Measurements from ENCODE around the gene SLC5A5.

The SLC5A5 gene

GRCh38 chr19:17860331-17860992 is 11.3 kb upstream of the SLC5A5 start:
- TF ChIP-seq POLR2A (IDR thresholded peaks at IDR 0.05; ENCODE audit: low read depth, low read length), result no peak
- no peak for DNase-seq (ENCODE audit: insufficient read length, low spot score)
- no peak for FAIRE-seq

GRCh38 chr19:17860993-17861360 is 10.8 kb upstream of the SLC5A5 start:
- TF ChIP-seq POLR2A (IDR thresholded peaks at IDR 0.05; ENCODE audit: low read depth, low read length), result no peak
- FAIRE-seq, result no peak
- DNase-seq (ENCODE audit: insufficient read length, low spot score), result no peak

DNA sequence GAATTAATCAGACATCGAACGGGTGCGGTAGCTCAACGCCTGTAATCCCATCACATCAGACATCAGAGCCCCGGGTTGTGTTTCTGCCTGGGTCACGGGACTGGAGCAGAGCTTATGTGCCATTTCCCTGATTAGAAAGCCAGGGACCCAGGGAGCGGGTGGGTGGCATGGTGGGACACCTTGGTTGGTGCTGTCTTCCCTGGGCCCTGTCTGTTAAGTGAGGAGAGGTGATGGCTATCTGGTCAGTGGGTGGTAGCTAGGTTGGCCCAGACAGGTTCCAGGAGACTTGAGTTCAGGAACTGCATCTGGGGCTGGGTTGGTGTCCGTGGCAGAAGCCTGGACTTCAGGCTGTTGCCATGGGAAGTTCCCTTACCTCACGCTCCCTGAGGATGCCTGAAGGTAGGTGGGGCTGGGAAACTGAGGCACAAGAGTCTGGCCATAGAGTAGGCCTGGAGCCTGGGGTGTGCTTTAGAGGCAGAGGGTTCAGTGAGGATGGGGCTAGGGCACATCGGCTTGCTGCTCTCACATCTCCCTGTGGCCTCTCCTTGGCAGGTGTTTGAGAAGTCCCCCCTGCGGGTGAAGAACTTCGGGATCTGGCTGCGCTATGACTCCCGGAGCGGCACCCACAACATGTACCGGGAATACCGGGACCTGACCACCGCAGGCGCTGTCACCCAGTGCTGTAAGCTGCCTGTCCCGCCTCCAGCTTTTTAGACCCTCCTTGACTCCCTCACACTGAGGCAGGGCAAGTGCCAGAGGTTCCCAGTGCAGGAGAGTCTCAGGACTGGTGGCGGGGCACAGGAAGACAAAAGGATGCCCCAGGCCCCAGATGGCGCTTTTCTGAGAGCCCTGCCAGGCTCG is 10.0 kb upstream of the SLC5A5 start:
- TF ChIP-seq POLR2A (IDR thresholded peaks at IDR 0.05; ENCODE audit: low read depth, low read length), result no peak
- DNase-seq (ENCODE audit: insufficient read length, low spot score), result no peak
- FAIRE-seq, result no peak

- DNase-seq (ENCODE audit: insufficient read length, low spot score), result no peak
- no peak for TF ChIP-seq POLR2A (IDR thresholded peaks at IDR 0.05; ENCODE audit: low read depth, low read length)
- FAIRE-seq, result no peak
These were observed 8.8 kb upstream of the SLC5A5 start for GRCh38 chr19:17862711-17863519.

DNA sequence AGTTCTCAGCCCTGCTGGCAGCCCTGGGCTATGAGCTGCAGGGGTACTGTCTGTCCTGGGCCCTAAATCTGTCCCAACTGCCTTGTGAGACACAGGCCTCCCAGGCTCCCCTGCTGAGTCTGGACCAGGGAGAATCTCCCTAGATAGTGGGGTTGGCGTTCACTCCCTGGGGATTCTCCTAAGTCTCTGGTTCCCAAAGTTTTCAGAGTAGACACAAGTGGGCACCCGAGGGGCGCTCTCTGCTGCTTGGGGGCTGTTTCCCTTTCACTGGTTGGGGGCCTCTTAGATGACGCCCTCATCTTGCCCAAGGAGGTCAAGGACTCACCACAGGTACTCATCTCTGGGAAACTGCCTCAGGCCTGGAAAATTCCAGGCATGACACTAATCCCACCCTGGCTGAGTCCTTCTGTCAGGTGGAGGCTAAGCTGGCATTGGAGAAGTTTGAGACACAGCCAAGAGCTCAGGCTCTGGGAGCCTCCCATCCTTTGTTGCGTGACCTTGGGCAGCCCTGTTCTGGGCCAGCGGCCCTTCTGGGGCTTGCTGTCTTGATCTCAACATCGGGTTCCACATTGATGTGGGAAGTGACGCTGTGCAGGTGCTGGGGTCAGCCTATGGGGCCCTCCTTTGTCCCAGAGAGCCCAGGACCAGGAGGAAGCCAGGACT is 8.1 kb upstream of the SLC5A5 start:
- no peak for TF ChIP-seq POLR2A (IDR thresholded peaks at IDR 0.05; ENCODE audit: low read depth, low read length)
- DNase-seq (ENCODE audit: insufficient read length, low spot score) (no peak), FAIRE-seq (no peak)

GRCh38 chr19:17865364-17866311 is 6.1 kb upstream of the SLC5A5 start:
- DNase-seq (ENCODE audit: insufficient read length, low spot score) (no peak), FAIRE-seq (no peak)
- TF ChIP-seq POLR2A (IDR thresholded peaks at IDR 0.05; ENCODE audit: low read depth, low read length), result no peak; the same call in 1 of the 2 replicates

GRCh38 chr19:17866312-17866963 is 5.3 kb upstream of the SLC5A5 start:
- DNase-seq (ENCODE audit: insufficient read length, low spot score), result no peak
- no peak for TF ChIP-seq POLR2A (IDR thresholded peaks at IDR 0.05; ENCODE audit: low read depth, low read length)
- no peak for FAIRE-seq

GRCh38 chr19:17866964-17867486 is 4.7 kb upstream of the SLC5A5 start:
- TF ChIP-seq POLR2A (IDR thresholded peaks at IDR 0.05; ENCODE audit: low read depth, low read length), result no peak
- no peak for DNase-seq (ENCODE audit: insufficient read length, low spot score)
- no peak for FAIRE-seq

- FAIRE-seq (no peak), DNase-seq (ENCODE audit: insufficient read length, low spot score) (no peak)
- TF ChIP-seq POLR2A (IDR thresholded peaks at IDR 0.05; ENCODE audit: low read depth, low read length), result no peak
These were observed 3.1 kb upstream of the SLC5A5 start for GRCh38 chr19:17868669-17869068.

DNA sequence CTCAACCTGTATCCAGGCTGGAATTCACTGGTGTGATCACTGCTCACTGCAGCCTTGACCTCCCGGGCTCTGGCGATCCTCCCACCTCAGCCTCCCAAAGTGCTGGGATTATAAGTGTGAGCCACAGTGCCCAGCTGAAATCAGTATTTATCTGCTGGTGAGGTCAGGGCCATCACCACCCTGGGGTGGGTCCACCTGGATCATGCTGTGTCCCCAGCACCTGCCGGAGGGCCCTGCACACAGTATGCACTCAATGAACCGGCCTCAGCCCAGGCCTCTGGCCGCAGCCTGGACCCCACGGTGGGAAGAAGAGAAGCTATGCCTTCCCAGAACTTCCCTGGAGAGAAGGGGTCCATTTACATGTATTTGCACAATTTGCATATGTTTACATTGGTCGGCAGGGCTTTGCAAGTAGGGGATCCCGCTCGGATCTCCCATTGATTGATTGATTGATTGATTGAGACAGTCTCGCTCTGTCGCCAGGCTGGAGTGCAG is 2.6 kb upstream of the SLC5A5 start:
- no peak for TF ChIP-seq POLR2A (IDR thresholded peaks at IDR 0.05; ENCODE audit: low read depth, low read length)
- FAIRE-seq (no peak), DNase-seq (ENCODE audit: insufficient read length, low spot score) (no peak)

- no peak for DNase-seq (ENCODE audit: insufficient read length, low spot score)
- FAIRE-seq, result no peak
- TF ChIP-seq POLR2A (IDR thresholded peaks at IDR 0.05; ENCODE audit: low read depth, low read length), result no peak
These were observed 490 bp upstream of the SLC5A5 start for GRCh38 chr19:17871032-17871877.

All from H54 (cell line).